ENCODE measurements around the gene SHKBP1.

DNA sequence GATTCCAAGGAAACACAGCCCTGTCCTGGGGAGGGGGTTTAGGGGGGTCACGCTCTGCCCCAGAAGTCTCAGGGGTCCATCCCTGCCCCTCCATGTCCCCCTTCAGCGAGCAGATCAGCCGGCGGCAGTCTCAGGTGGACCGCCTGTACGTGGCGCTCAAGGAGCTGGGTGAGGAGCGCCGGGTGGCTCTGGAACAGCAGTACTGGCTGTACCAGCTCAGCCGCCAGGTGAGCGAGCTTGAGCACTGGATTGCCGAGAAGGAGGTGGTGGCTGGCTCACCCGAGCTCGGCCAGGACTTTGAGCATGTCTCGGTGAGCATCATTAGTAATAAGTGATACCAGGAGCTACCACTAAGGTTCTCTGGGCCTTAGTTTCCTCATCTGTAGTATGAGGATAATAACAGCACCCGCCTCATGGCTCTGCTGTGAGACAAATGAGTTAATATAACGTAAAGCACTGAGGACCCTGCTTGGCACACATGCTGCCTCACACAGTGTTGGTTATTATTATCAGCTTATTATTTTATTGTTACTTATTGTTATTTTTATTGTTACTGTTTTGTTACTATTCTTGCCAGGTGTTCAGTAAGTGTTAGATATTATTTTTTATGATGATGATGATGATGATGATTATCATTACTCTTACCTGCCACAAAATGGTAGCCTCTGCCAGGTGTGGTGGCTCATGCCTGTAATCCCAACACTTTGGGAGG lies 20.5 kb upstream of the SHKBP1 start:
- TF ChIP-seq, protein P1, sequence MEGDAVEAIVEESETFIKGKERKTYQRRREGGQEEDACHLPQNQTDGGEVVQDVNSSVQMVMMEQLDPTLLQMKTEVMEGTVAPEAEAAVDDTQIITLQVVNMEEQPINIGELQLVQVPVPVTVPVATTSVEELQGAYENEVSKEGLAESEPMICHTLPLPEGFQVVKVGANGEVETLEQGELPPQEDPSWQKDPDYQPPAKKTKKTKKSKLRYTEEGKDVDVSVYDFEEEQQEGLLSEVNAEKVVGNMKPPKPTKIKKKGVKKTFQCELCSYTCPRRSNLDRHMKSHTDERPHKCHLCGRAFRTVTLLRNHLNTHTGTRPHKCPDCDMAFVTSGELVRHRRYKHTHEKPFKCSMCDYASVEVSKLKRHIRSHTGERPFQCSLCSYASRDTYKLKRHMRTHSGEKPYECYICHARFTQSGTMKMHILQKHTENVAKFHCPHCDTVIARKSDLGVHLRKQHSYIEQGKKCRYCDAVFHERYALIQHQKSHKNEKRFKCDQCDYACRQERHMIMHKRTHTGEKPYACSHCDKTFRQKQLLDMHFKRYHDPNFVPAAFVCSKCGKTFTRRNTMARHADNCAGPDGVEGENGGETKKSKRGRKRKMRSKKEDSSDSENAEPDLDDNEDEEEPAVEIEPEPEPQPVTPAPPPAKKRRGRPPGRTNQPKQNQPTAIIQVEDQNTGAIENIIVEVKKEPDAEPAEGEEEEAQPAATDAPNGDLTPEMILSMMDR (conservative IDR thresholded peaks at IDR 0.05; ENCODE audit: low read depth, low read length): no peak
- no peak for TF ChIP-seq EZH2 (IDR thresholded peaks at IDR 0.05; ENCODE audit: borderline replicate concordance, low read depth, low read length, poor library complexity, severe bottlenecking)
